ENCODE measurements around the gene C11orf91.

C11orf91 gene

GRCh38 chr11:33704240-33705002 is 3.8 kb upstream of the C11orf91 start:
- TF ChIP-seq CTCF (IDR thresholded peaks at IDR 0.05; ENCODE audit: low read depth, low read length) (no peak), EZH2phosphoT487 (IDR thresholded peaks at IDR 0.05; ENCODE audit: low read depth) (no peak)
- peaks cover 5% of the 10 kb centered on the region for H3K4me1 ChIP-seq (ENCODE audit: low read length)
- no peak overlapping the region for H3K27ac ChIP-seq (ENCODE audit: low read length)

GRCh38 chr11:33703788-33704187 is 3.2 kb upstream of the C11orf91 start:
- no peaks in the 10 kb centered on the region for H3K9me3 ChIP-seq (ENCODE audit: insufficient read depth, low read length)

More at GRCh38 chr11:33704240-33705002, 3.8 kb upstream of the C11orf91 start:
- H3K27me3 ChIP-seq (ENCODE audit: low read depth, low read length), result no peaks in the 10 kb centered on the region
- peaks cover 10% of the 10 kb centered on the region for H3K36me3 ChIP-seq (replicated peaks; ENCODE audit: low read depth, low read length)
- H4K20me1 ChIP-seq (ENCODE audit: insufficient read depth, low read length), result no peaks in the 10 kb centered on the region
- H3K4me2 ChIP-seq (ENCODE audit: low read length), result no peak overlapping the region
- H3K79me2 ChIP-seq (ENCODE audit: low read length), result no peaks in the 10 kb centered on the region
- H3K4me3 ChIP-seq (ENCODE audit: low read length), result no peak overlapping the region
- no peaks in the 10 kb centered on the region for H3K9me3 ChIP-seq (ENCODE audit: insufficient read depth, low read length)
- H3K9ac ChIP-seq (ENCODE audit: low read length), result no peak overlapping the region
- no peak overlapping the region for H2AFZ ChIP-seq (ENCODE audit: low read depth, low read length)

GRCh38 chr11:33703234-33703633 is 2.6 kb upstream of the C11orf91 start:
- Histone ChIP-seq H3K4me2 (ENCODE audit: low read length) (no peak overlapping the region), H3K4me1 (ENCODE audit: low read length) (peaks cover 5% of the 10 kb centered on the region), H3K27ac (ENCODE audit: low read length) (no peak overlapping the region)

More at GRCh38 chr11:33703788-33704187, 3.2 kb upstream of the C11orf91 start:
- H3K27ac ChIP-seq (ENCODE audit: low read length), result no peak overlapping the region
- no peak overlapping the region for H2AFZ ChIP-seq (ENCODE audit: low read depth, low read length)
- no peak overlapping the region for H3K4me2 ChIP-seq (ENCODE audit: low read length)
- no peak overlapping the region for H3K9ac ChIP-seq (ENCODE audit: low read length)
- no peaks in the 10 kb centered on the region for H4K20me1 ChIP-seq (ENCODE audit: insufficient read depth, low read length)
- H3K27me3 ChIP-seq (ENCODE audit: low read depth, low read length), result peaks cover 4% of the 10 kb centered on the region; the same call in 1 of the 2 replicates
- no peaks in the 10 kb centered on the region for H3K79me2 ChIP-seq (ENCODE audit: low read length)
- no peak for TF ChIP-seq CTCF (IDR thresholded peaks at IDR 0.05; ENCODE audit: low read depth, low read length)
- no peak for TF ChIP-seq EZH2phosphoT487 (IDR thresholded peaks at IDR 0.05; ENCODE audit: low read depth)
- H3K4me1 ChIP-seq (ENCODE audit: low read length), result peaks cover 5% of the 10 kb centered on the region
- no peak overlapping the region for H3K4me3 ChIP-seq (ENCODE audit: low read length)
- H3K36me3 ChIP-seq (replicated peaks; ENCODE audit: low read depth, low read length), result peaks cover 4% of the 10 kb centered on the region

More at GRCh38 chr11:33703234-33703633, 2.6 kb upstream of the C11orf91 start:
- Histone ChIP-seq H3K9ac (ENCODE audit: low read length) (no peak overlapping the region), H4K20me1 (ENCODE audit: insufficient read depth, low read length) (no peaks in the 10 kb centered on the region), H3K79me2 (ENCODE audit: low read length) (no peaks in the 10 kb centered on the region), H3K9me3 (ENCODE audit: insufficient read depth, low read length) (no peaks in the 10 kb centered on the region), H3K36me3 (replicated peaks; ENCODE audit: low read depth, low read length) (no peaks in the 10 kb centered on the region), H2AFZ (ENCODE audit: low read depth, low read length) (no peak overlapping the region), H3K27me3 (ENCODE audit: low read depth, low read length) (peaks cover 6% of the 10 kb centered on the region; the same call in 1 of the 2 replicates), H3K4me3 (ENCODE audit: low read length) (no peak overlapping the region)
- TF ChIP-seq CTCF (IDR thresholded peaks at IDR 0.05; ENCODE audit: low read depth, low read length) (no peak), EZH2phosphoT487 (IDR thresholded peaks at IDR 0.05; ENCODE audit: low read depth) (no peak)
